Liver (tissue), 9 donors: ENCODE data around the gene BARHL2. TPM values are rescaled to one million over a fixed set of nuclear protein-coding genes. Genes with fewer than 3 reads are reported as not detected.

Experiments used
- DNase-seq: peaks from one replicate; pipeline ENCODE4 v3.0.0-alpha.2; 2017; ENCODE audit warnings: low spot score
- H3K27ac ChIP-seq, 2 donors: one replicate each; pipeline ENCODE4 v1.7.0; 2013; ENCODE audit warnings: inconsistent platforms in 2 of 2, low read length in 2 of 2, control low read depth in 1 of 2, low read depth in 1 of 2, mild to moderate bottlenecking in 1 of 2
- H3K27me3 ChIP-seq, 4 donors: one replicate each; pipeline versions ENCODE4 v1.6.1 to v1.7.0; 2013; ENCODE audit warnings: low read length in 3 of 4, inconsistent platforms in 1 of 4, mild to moderate bottlenecking in 1 of 4, moderate library complexity in 1 of 4; ENCODE audit not compliant: control insufficient read depth in 4 of 4, insufficient read depth in 4 of 4
- H3K36me3 ChIP-seq, 4 donors: one replicate each; pipeline versions ENCODE4 v1.6.1 to v1.7.0; 2013; ENCODE audit warnings: low read length in 3 of 4, mild to moderate bottlenecking in 3 of 4, low read depth in 1 of 4, moderate library complexity in 1 of 4; ENCODE audit not compliant: control insufficient read depth in 4 of 4, insufficient read depth in 3 of 4
- H3K4me1 ChIP-seq, 4 donors: one replicate each; pipeline versions ENCODE4 v1.6.1 to v1.7.0; 2013; ENCODE audit warnings: low read length in 3 of 4, mild to moderate bottlenecking in 3 of 4, moderate library complexity in 1 of 4; ENCODE audit not compliant: control insufficient read depth in 4 of 4, insufficient read depth in 4 of 4
- H3K4me3 ChIP-seq, 3 donors: one replicate each; pipeline versions ENCODE4 v1.6.1 to v1.7.0; 2013; ENCODE audit warnings: low read length in 3 of 3, control low read depth in 1 of 3, low read depth in 1 of 3, mild to moderate bottlenecking in 1 of 3
- H3K9ac ChIP-seq, 2 donors: one replicate each; pipeline ENCODE4 v1.7.0; 2013; ENCODE audit warnings: low read length in 2 of 2, mild to moderate bottlenecking in 2 of 2, moderate library complexity in 2 of 2, control low read depth in 1 of 2, low read depth in 1 of 2
- H3K9me3 ChIP-seq, 4 donors: one replicate each; pipeline versions ENCODE4 v1.6.1 to v1.7.0; 2013; ENCODE audit warnings: low read length in 3 of 4; ENCODE audit not compliant: control insufficient read depth in 4 of 4
- CTCF ChIP-seq: fragments of 150-350 bp; IDR thresholded peaks from 2 replicates; pipeline ENCODE4 v1.5.1; 2017; ENCODE audit warnings: improper control_type of control experiment, low read depth, low read length; ENCODE audit not compliant: missing input control
- RXRA ChIP-seq, 2 donors: IDR thresholded peaks; 2 replicates each; pipeline ENCODE4 v1.6.1; 2017 to 2018; ENCODE audit warnings: antibody characterized with exemption in 2 of 2, mild to moderate bottlenecking in 1 of 2
- WGBS: extraction: QIAGEN DNeasy Blood & Tissue Kit; methylation state at CpG from one replicate; pipeline ENCODE4 v1.1.7; 2013; 5-methylcytosine and 5-hydroxymethylcytosine counted together
- polyA plus RNA-seq, 2 donors: library from polyadenylated mRNA; stranded (reverse) in 1 of 2; unstranded in 1 of 2; fragments of 200-250 nt in 1 of 2; fragments of >200 nt in 1 of 2; fragmentation: Nextera tagmentation in 1 of 2; extraction: Ambion mirVana in 1 of 2; gene quantifications; one replicate each; pipeline versions ENCODE4 v1.2.1 to v1.2.3, GENCODE V29; 2013 to 2015
- total RNA-seq, 2 donors: library from RNA; depleted of rRNA; stranded (reverse); fragments of >200 nt; gene quantifications; one replicate each; pipeline ENCODE4 v1.2.3, GENCODE V29; 2014
- donor health status: healthy.
- donor health status: healthy.
- donor health status: healthy.
- donor health status: healthy.
- donor health status: healthy.

BARHL2 gene
- total and polyA plus RNA-seq, 4 donors, result not detected

GRCh38 chr1:90671251-90671650, 45.9 kb downstream of the BARHL2 start:
- DNase-seq, result no peak
- H3K9ac ChIP-seq, result no peak overlapping the region
- no peaks in the 10 kb centered on the region for H3K36me3 ChIP-seq
- H3K9me3 ChIP-seq, result peaks cover 2 to 11% (median 3%) of the 10 kb centered on the region in 4 donors
- H3K27me3 ChIP-seq, result peaks cover 0 to 8% (median 0%) of the 10 kb centered on the region in 4 donors
- WGBS, result 97% methylated on average over 1 of the region's 1 CpG
- TF ChIP-seq CTCF, result no peak
- no peak for TF ChIP-seq RXRA (IDR thresholded peaks at IDR 0.05)
- no peak overlapping the region for H3K27ac ChIP-seq
- H3K4me1 ChIP-seq, result no peaks in the 10 kb centered on the region
- no peak overlapping the region for H3K4me3 ChIP-seq
